Measurements from ENCODE around the gene DPP6.

DPP6 gene

GRCh38 chr7:154898973-154899855, 847.0 kb downstream of the DPP6 start:
- Histone ChIP-seq H3K4me1 (ENCODE audit: low read depth, poor library complexity, severe bottlenecking) (no peaks in the 10 kb centered on the region), H3K4me2 (no peak overlapping the region), H3K27me3 (ENCODE audit: insufficient read depth, low read depth) (no peaks in the 10 kb centered on the region), H3K36me3 (ENCODE audit: insufficient read depth) (no peaks in the 10 kb centered on the region), H4K20me1 (ENCODE audit: insufficient read depth) (no peaks in the 10 kb centered on the region), H3K79me2 (ENCODE audit: insufficient read depth, low read depth) (no peaks in the 10 kb centered on the region), H3K9ac (no peak overlapping the region), H3K4me3 (IDR thresholded peaks at IDR 0.05; ENCODE audit: insufficient read depth, low read depth, low read length) (no peak overlapping the region), H2AFZ (ENCODE audit: low read depth) (no peak overlapping the region), H3K27ac (no peak overlapping the region)
- no peak for TF ChIP-seq CTCF (conservative IDR thresholded peaks at IDR 0.05; ENCODE audit: low read depth, low read length)

- Histone ChIP-seq H3K9ac (no peak overlapping the region), H3K27me3 (ENCODE audit: insufficient read depth, low read depth) (no peaks in the 10 kb centered on the region), H3K4me2 (no peak overlapping the region), H3K79me2 (ENCODE audit: insufficient read depth, low read depth) (no peaks in the 10 kb centered on the region), H3K27ac (no peak overlapping the region), H3K4me3 (IDR thresholded peaks at IDR 0.05; ENCODE audit: insufficient read depth, low read depth, low read length) (no peak overlapping the region), H4K20me1 (ENCODE audit: insufficient read depth) (no peaks in the 10 kb centered on the region), H3K36me3 (ENCODE audit: insufficient read depth) (no peaks in the 10 kb centered on the region), H2AFZ (ENCODE audit: low read depth) (no peak overlapping the region), H3K4me1 (ENCODE audit: low read depth, poor library complexity, severe bottlenecking) (no peaks in the 10 kb centered on the region)
- no peak for TF ChIP-seq CTCF (conservative IDR thresholded peaks at IDR 0.05; ENCODE audit: low read depth, low read length)
These were observed 847.7 kb downstream of the DPP6 start for GRCh38 chr7:154899862-154900261.

DNA sequence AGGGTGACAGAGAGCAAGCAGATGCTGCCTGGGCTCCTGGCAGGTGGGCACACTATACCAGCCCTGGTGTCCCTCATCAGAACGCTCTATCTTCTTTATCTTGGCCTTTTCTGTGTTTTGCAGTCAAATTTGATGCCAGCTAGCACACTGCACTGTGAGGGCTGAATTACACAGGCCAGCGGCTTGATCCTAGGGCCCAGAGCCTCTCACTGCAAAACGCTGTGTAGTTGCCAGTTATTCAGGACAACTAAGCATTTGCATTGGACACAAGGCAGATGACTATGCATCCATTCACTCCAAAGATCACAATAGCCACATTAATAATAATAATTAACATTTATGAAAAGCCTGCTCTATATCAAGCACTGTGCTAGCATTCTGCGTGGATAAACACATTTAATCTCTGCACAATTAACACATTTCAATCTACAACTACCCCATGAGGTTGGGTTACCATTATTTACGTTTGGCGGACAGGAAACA, 850.4 kb downstream of the DPP6 start:
- no peak for TF ChIP-seq CTCF (conservative IDR thresholded peaks at IDR 0.05; ENCODE audit: low read depth, low read length)
- no peak overlapping the region for H3K4me2 ChIP-seq
- H3K27ac ChIP-seq, result no peak overlapping the region
- no peaks in the 10 kb centered on the region for H3K4me1 ChIP-seq (ENCODE audit: low read depth, poor library complexity, severe bottlenecking)
- no peak overlapping the region for H3K4me3 ChIP-seq (IDR thresholded peaks at IDR 0.05; ENCODE audit: insufficient read depth, low read depth, low read length)
- H3K27me3 ChIP-seq (ENCODE audit: insufficient read depth, low read depth), result peaks cover 2% of the 10 kb centered on the region; the same call in 1 of the 2 replicates
- no peaks in the 10 kb centered on the region for H4K20me1 ChIP-seq (ENCODE audit: insufficient read depth)
- H2AFZ ChIP-seq (ENCODE audit: low read depth), result no peak overlapping the region
- no peaks in the 10 kb centered on the region for H3K36me3 ChIP-seq (ENCODE audit: insufficient read depth)
- H3K9ac ChIP-seq, result no peak overlapping the region
- no peaks in the 10 kb centered on the region for H3K79me2 ChIP-seq (ENCODE audit: insufficient read depth, low read depth)

DNA sequence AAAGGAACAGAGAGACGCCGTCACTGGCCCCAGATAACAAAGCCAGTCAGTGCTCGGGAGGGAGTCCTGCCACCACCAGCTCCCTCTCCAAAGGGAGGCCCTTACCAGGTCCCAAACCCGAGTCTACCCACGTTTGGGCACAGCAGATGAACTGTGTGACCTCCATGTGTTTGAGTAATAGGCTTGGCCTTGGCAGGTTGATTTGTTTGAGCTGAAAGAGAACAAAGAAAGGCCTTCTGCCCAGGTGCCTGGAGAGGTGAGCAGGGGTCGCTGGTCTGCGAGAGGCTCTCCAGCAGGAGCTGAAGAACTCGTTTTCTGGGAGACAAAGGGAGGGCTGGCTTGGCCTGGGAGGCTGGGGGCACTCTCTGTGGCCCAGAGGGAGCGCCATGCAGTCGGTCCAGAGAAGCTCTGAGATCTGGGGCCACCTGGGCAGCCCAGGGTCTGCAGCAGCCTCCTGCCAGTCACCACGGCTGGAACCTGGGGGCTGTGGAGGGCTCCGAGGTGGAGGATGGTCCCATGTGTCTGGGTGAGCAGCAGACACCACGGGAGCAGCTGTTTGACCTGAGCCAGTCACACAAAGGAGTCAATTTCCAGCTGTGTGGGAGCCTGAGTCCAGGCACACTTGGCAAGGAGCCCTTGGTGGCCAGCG, 851.0 kb downstream of the DPP6 start:
- Histone ChIP-seq H3K4me2 (no peak overlapping the region), H3K27me3 (ENCODE audit: insufficient read depth, low read depth) (peaks cover 2% of the 10 kb centered on the region; the same call in 1 of the 2 replicates), H3K27ac (no peak overlapping the region), H4K20me1 (ENCODE audit: insufficient read depth) (no peaks in the 10 kb centered on the region), H2AFZ (ENCODE audit: low read depth) (no peak overlapping the region), H3K79me2 (ENCODE audit: insufficient read depth, low read depth) (no peaks in the 10 kb centered on the region), H3K4me3 (IDR thresholded peaks at IDR 0.05; ENCODE audit: insufficient read depth, low read depth, low read length) (no peak overlapping the region), H3K36me3 (ENCODE audit: insufficient read depth) (no peaks in the 10 kb centered on the region), H3K9ac (no peak overlapping the region), H3K4me1 (ENCODE audit: low read depth, poor library complexity, severe bottlenecking) (no peaks in the 10 kb centered on the region)
- TF ChIP-seq CTCF (conservative IDR thresholded peaks at IDR 0.05; ENCODE audit: low read depth, low read length), result no peak
